GM11168 (cell line): Measurements from ENCODE around the gene MS4A13.
"Not testable (repeated sequence)": the region's sequence is repeated elsewhere in the genome, so short reads cannot be mapped to it uniquely, and the experiment has no call there.

ENCODE experiments used
- in situ Hi-C: fragments of 300-500 bp; cut with MboI; formaldehyde crosslinking; loops from one replicate; pipeline ENCODE4 v1.12.0; 2022; ENCODE audit warnings: low sequenced_read_pairs; ENCODE audit not compliant: unreplicated experiment

Gene MS4A13

GRCh38 chr11:60528934-60529333, 13.7 kb downstream of the MS4A13 start:
- in situ Hi-C loops = no loop called here

DNA sequence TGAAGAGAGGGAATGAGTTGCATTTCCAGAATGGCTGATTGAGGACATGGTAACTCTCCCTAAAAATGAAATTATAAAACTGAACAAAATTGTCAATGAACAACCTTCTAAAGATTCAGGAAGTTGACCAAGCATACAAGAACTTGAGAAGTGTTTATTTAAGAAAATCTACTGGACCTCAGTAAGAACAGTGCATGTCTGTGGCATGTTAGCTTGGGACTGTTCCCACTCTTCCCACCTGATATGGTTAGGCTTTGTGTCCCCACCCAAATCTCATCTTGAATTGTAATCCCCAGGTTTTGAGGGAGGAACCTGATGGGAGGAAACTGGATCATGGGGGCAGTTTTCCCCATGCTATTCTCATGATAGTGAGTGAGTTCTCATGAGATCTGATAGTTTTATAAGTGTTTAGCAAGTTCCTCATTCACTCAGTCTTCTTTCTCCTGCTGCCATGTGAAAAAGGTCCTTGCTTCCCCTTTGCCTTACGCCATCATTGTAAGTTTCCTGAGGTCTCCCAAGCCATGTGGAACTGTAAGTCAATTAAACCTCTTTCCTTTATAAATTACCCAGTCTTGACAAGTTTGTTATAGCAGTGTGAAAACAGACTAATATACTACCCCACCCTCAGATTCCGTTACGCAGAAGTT, 15.4 kb downstream of the MS4A13 start:
- in situ Hi-C loops = no loop called here

DNA sequence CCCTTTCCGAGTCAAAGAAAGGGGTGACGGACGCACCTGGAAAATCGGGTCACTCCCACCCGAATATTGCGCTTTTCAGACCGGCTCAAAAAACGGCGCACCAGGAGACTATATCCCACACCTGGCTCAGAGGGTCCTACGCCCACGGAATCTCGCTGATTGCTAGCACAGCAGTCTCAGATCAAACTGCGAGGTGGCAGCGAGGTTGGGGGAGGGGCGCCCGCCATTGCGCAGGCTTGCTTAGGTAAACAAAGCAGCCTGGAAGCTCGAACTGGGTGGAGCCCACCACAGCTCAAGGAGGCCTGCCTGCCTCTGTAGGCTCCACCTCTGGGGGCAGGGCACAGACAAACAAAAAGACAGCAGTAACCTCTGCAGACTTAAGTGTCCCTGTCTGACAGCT, 17.2 kb downstream of the MS4A13 start:
- in situ Hi-C loops = not testable (repeated sequence)

DNA sequence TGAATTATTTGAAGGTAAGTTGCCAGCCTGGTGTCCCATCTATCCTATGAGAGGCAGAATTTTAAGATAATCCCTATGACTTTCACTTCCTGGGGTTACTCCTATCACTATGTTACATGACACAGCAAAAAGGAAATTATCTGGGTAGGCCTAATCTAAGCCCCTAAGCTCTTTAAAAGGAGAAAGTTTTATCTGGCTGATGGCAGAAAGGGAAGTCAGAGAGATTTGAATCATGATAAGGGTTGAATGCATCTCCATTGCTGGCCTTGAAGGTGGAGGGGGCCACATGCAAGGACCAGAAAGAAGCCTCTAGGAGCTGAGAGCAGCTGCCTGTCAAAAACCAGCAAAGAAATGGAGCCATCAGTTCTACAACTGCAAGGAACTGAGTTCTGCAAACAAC, 23.4 kb downstream of the MS4A13 start:
- in situ Hi-C loops = not testable (repeated sequence)

GRCh38 chr11:60544077-60544476, 28.9 kb downstream of the MS4A13 start:
- in situ Hi-C loops = no loop called here

- in situ Hi-C loops = no loop called here
Measured at GRCh38 chr11:60561254-60561653, 46.1 kb downstream of the MS4A13 start.

GRCh38 chr11:60563553-60564235, 48.5 kb downstream of the MS4A13 start:
- in situ Hi-C loops = no loop called here

GRCh38 chr11:60566776-60567175, 51.6 kb downstream of the MS4A13 start:
- in situ Hi-C loops = no loop called here

DNA sequence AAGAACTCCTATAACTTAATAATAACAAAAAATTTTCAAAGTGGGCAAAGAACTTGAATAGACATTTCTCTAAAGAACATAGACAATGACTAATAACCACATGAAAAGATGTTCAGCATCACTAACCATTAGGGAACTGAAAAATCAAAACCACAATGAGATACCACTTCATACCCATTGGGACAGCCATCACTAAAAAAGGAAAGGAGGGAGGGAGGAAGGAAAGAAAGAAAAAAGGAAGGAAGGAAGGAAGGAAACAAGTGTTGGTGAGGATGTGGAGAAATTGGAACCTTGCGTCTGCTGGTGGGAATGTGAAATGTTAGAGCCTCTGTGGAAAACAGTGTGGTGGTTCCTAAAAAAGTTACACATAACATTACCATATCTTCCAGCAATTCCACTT, 55.8 kb downstream of the MS4A13 start:
- in situ Hi-C loops = no loop called here

GRCh38 chr11:60589611-60590010, 74.4 kb downstream of the MS4A13 start:
- in situ Hi-C loops = no loop called here
